HT1080 (cell line): Measurements from ENCODE around the gene CDH4. TPM values are rescaled to one million over a fixed set of nuclear protein-coding genes. Genes with fewer than 3 reads are reported as not detected.
"Not testable (repeated sequence)": the region's sequence is repeated elsewhere in the genome, so short reads cannot be mapped to it uniquely, and the experiment has no call there.

Experiments used
- DNase-seq: peaks from one replicate; pipeline ENCODE4 v3.0.0-alpha.2; 2015; ENCODE audit warnings: low read depth
- total RNA-seq: library from RNA; depleted of rRNA; stranded (reverse); fragments of >200 nt; shearing (Covaris generic); gene quantifications from 2 replicates; pipeline ENCODE4 v1.2.3, GENCODE V29; 2014

Gene CDH4
- total RNA-seq, 1 experiment from 2014 or later, result 10.8 TPM

DNA sequence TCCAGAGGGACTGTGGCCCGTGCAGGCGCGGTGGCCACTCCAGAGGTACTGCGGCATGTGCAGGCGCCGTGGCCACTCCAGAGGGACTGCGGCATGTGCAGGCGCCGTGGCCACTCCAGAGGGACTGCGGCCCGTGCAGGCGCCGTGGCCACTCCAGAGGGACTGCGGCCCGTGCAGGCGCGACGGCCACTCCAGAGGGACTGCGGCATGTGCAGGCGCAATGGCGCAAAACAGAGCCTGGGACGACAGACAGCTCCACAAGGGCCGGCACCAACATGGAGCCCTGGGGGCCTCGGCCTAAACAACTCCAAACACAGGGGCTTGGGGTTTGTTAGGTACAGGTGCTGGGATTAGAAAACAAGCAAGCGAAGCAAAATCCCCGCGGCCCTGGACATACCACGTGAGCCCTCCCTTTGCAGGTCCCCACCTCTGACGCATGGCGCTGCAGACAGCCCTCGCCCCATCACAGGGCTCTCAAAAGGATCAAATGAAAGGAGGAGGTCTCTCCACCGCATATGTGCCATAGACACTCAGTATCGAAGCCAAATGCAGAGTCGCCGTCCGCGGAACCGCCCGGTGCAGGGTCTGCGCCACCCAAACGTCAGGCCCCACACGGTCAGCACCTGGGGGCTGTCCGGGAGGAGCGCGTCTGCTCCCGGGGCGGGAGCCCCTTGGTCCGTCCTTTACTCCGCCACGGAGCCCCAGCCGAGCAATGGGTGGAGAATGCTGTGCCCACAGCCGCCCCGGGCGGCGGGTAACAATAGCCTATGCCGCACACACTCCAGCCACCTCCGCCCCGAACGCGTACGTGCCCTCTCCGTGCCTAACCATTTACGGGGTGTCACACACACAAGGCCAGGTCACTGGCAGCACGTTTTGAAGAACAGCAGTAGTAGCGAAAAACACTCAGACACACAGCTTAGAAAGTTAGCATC lies 727.9 kb downstream of the CDH4 start:
- DNase-seq, result no peak

- peak; percentile 11 for DNase-seq
Observed at GRCh38 chr20:61980647-61981583, 728.9 kb downstream of the CDH4 start.

DNA sequence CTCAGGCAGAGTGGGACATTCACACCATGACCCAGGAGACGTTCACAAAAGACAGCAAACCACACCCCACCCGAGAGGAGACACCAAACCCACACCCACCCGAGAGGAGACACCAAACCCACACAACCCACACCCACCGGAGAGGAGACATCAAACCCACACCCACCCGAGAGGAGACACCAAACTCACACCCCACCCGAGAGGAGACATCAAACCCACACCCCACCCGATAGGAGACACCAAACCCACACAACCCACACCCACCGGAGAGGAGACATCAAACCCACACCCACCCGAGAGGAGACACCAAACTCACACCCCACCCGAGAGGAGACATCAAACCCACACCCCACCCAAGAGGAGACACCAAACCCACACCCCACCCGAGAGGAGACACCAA lies 729.6 kb downstream of the CDH4 start:
- DNase-seq, result not testable (repeated sequence)

DNA sequence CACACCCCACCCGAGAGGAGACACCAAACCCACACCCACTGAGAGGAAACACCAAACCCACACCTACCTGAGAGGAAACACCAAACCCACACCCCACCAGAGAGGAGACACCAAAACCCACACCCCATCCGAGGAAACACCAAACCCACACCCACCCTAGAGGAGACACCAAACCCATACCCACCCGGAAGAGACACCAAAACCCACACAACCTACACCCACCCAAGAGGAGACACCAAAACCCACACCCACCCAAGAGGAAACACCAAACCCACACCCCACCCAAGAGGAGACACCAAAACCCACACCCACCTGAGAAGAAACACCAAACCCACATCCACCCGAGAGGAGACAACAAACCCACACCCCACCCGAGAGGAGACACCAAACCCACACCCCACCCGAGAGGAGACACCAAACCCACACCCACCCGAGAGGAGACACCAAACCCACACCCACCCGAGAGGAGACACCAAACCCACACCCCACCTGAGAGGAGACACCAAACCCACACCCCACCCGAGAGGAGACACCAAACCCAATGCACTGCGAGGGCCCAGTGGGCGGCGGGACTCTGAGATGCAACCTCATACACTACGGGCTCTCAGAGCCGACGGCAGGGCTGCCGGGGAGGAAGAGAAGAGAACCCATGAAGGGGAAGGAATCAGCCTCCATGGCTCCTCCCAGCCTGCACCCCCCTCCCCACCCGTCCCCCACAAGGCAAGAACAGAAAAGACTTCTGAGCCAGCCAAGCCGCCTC lies 730.3 kb downstream of the CDH4 start:
- no peak for DNase-seq

DNA sequence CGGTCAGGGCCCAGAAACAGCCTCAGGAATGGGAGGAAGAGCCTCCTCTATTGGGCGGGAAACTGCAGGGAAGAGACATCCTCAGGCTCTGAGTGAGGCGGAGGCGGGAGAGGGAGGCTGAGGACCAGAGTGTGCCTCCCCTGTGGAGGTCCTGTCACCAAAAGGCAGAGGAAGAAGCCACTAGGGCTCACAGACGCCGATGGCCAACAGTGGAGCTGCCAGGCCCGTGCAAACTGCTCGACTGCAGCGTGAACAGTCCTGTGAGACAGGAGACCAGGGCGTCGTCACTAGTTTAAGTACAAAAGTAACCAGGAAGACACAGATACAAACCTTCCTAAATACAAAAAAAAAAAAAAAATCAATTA lies 730.9 kb downstream of the CDH4 start:
- no peak for DNase-seq

DNA sequence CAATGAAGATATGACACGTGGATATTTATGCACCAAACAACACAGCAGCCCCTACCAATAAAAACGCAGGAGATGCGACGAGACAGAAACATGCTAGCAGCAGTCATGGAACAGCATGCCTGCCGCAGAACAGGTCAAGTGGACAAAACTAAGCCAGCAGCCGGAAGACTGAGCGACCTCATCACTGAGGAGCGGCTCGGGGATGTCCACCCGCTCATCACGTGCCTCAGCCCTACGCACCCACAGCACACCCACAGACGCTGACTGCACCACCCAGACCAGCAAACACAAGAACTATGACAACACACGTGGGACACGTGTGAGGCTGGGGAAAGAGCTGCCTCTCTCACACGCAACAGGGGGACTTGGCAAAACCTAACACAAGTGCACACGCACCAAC lies 731.9 kb downstream of the CDH4 start:
- DNase-seq, result no peak

- not testable (repeated sequence) for DNase-seq
Observed at GRCh38 chr20:61984431-61984830, 732.4 kb downstream of the CDH4 start.

GRCh38 chr20:61985096-61985495 lies 733.0 kb downstream of the CDH4 start:
- DNase-seq, result no peak

- no peak for DNase-seq
Observed at GRCh38 chr20:61986762-61987321, 734.8 kb downstream of the CDH4 start.

- no peak for DNase-seq
Observed at GRCh38 chr20:61988665-61989064, 736.6 kb downstream of the CDH4 start.

GRCh38 chr20:61989741-61990140 lies 737.7 kb downstream of the CDH4 start:
- DNase-seq, result no peak
